GM12865 (cell line): Measurements from ENCODE around the gene RAB40C.

Source experiments
- DNase-seq: peaks from one replicate; pipeline ENCODE4 v3.0.0; 2010; ENCODE audit warnings: low read depth
- H3K4me3 ChIP-seq: 2 replicates; pipeline ENCODE4 v1.5.1; 2011; ENCODE audit warnings: mild to moderate bottlenecking, low read depth, low read length, control low read depth
- CTCF ChIP-seq: IDR thresholded peaks from 2 replicates; pipeline ENCODE4 v1.5.1; 2011; ENCODE audit warnings: low read length, control low read depth, low read depth, inconsistent platforms; ENCODE audit not compliant: insufficient read depth; ENCODE audit errors: missing control alignments

The RAB40C gene

DNA sequence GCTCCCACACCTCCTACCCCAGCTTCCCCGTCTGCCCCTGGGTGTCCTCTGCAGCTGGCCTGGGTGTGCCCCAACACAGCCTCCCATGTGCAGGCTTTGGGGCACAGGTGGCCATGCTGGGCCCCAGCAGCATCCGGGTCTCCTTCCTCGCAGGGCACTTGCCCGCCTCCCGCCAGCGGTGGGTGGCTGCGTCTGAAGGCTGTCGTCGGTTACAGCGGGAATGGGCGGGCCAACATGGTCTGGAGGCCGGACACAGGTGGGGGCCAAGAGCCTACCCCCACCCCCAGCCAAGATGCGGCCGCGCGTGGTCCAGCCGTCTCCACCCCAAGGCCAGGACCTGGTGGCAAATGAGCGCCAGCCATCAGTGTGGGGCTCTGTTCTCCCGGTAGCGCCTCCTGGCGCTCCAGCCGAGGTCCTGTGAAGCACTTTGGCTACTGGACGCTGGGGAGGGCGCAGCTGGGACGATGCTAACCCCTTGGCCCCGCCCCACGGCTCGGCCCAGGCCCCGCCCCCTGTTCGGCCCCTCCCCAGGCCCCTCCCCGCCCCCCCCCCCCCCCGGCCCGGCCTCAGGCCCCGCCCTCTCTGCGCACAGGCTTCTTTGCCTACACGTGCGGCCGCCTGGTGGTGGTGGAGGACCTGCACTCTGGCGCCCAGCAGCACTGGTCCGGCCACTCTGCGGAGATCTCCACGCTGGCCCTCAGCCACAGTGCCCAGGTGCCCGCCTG is 70.8 kb downstream of the RAB40C start:
- DNase-seq: peak; percentile 92
- no peak overlapping the region for H3K4me3 ChIP-seq
- TF ChIP-seq CTCF: peak; percentile 39

- no peak for DNase-seq
- H3K4me3 ChIP-seq: no peak overlapping the region
- TF ChIP-seq CTCF: no peak
These were observed 71.4 kb downstream of the RAB40C start for GRCh38 chr16:661184-661821.

DNA sequence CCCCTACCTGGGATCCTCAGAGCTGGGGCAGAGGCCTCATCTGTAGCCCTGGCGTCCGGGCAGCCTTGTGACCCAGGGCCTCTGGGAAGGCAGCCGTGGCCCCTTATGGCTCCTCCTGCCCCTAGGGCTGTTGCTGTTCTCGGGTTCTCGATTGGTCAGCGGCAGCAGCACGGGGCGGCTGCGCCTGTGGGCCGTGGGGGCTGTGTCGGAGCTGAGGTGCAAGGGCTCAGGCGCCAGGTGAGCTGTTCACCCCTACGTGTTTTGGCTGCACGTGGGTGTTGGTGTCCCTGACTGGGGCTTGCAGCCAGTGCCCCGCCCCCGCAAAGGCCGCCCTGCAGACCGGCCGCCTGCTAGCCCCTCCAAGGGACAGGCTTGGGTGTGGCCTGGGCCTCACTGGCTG is 72.2 kb downstream of the RAB40C start:
- DNase-seq: no peak
- no peak overlapping the region for H3K4me3 ChIP-seq
- no peak for TF ChIP-seq CTCF

DNA sequence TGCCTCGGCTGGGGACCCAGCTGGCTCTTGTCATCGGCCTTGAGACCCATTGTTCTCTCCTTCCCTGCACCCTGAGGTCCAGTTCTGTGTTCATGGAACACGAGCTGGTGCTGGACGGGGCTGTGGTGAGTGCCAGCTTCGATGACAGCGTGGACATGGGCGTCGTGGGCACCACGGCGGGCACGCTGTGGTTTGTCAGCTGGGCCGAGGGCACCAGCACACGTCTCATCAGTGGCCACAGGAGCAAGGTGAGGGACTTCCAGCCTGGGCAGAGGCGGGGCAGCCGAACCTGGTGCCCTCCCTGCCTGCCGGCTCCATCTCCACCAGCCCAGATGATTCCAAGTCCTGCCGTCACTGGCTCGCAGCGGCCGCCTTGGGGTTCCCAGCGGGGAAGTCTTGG is 72.7 kb downstream of the RAB40C start:
- TF ChIP-seq CTCF: no peak
- DNase-seq: no peak

GRCh38 chr16:666572-666971 is 76.7 kb downstream of the RAB40C start:
- no peak for TF ChIP-seq CTCF
- no peak for DNase-seq
- H3K4me3 ChIP-seq: no peak overlapping the region

More for the DNA sequence above, 72.7 kb downstream of the RAB40C start:
- H3K4me3 ChIP-seq: no peak overlapping the region

- DNase-seq: no peak
- no peak for TF ChIP-seq CTCF
- peak overlapping the region; percentile 20 for H3K4me3 ChIP-seq
These were observed 77.4 kb downstream of the RAB40C start for GRCh38 chr16:667113-667779.
